Measurements from ENCODE around the gene ZNF496.
"Not testable (repeated sequence)": the region's sequence is repeated elsewhere in the genome, so short reads cannot be mapped to it uniquely, and the experiment has no call there.

The ZNF496 gene

GRCh38 chr1:247331525-247332214, at the start of gene ZNF496:
TSS of gene ZNF496 (minus strand) at chr1:247331867. CDS start at chr1:247329578, 2,289 bp downstream.
- no peak for TF ChIP-seq Cebpa-rat (IDR thresholded peaks at IDR 0.05)
- Histone ChIP-seq H3K36me3 (peaks cover 39% of the 10 kb centered on the region), H4K20me1 (peaks cover 41% of the 10 kb centered on the region), H3K27me3 (no peaks in the 10 kb centered on the region), H3K4me2 (peak within 1 kb of the TSS; percentile 96), H3K27ac (peak within 1 kb of the TSS; percentile 98), H3K4me1 (peaks cover 60% of the 10 kb centered on the region), H3K9ac (peak within 1 kb of the TSS; percentile 99), H3K9me3 (no peaks in the 10 kb centered on the region), H3K4me3 (peak within 1 kb of the TSS; percentile 99)

DNA sequence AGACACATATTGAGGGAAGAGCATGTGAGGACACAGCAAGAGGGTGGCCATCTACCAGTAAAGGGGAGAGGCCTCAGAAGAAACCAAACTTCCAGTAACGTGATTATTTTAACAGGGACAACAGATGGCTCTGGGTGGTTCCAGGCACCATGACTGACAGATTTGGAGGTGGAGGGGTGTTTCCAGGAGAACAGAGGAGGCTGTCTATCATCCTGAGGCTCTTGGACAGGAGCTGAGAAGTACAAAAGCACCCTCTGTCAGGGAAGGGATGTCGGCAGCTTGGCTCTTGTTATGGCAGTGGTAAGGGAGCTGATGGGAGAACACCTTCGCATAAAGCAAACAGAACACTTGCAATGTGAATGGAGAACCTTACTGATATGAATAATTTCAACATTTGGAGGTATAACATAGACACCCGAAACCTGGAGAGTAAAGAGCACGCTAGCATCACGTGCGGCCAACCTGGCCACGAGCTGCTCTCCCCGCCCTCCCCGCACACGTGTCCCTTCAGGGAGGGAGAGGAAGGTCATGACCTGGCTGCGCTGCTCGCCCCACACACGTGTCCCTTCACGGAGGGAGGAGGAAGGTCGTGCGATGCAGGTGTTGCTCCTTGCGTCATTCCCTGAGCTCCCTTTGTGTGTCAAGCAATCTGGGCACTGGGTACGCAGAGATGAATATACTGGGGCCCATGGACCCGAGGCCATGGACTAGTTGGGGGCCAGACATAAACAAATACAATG, 46.8 kb upstream of the ZNF496 start:
- H3K9me3 ChIP-seq = no peaks in the 10 kb centered on the region
- no peak overlapping the region for H3K27ac ChIP-seq
- H4K20me1 ChIP-seq = no peaks in the 10 kb centered on the region
- H3K4me2 ChIP-seq = no peak overlapping the region
- no peaks in the 10 kb centered on the region for H3K27me3 ChIP-seq
- no peak overlapping the region for H3K9ac ChIP-seq
- no peak overlapping the region for H3K4me3 ChIP-seq
- no peak for TF ChIP-seq Cebpa-rat (IDR thresholded peaks at IDR 0.05)
- H3K36me3 ChIP-seq = no peaks in the 10 kb centered on the region
- no peaks in the 10 kb centered on the region for H3K4me1 ChIP-seq

GRCh38 chr1:247377656-247378055, 46.0 kb upstream of the ZNF496 start:
- H3K9ac ChIP-seq, H4K20me1 ChIP-seq, H3K4me1 ChIP-seq, H3K36me3 ChIP-seq, H3K4me2 ChIP-seq, H3K9me3 ChIP-seq, H3K4me3 ChIP-seq, H3K27me3 ChIP-seq, H3K27ac ChIP-seq: not testable (repeated sequence)

DNA sequence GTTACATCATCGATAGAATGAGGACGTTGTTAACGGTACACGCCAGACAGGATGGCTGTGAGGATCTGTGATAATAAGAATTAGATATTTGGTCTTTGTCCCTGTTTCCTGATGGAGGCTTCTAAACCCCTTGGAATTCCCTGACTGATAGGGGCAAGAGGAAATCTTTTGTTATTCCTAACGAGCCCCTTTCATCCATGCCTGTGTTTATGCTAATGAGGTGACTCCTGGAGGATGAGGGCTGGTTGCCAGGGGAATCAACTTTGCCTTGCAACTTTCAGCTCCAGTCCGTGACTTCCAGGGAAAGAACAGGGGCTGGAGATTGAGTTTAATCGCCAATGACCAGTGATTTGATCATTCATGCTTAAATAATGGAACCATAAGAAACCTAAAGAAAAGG, 45.0 kb upstream of the ZNF496 start:
- H3K4me1 ChIP-seq = peaks cover 4% of the 10 kb centered on the region; the same call in 1 of the 2 replicates
- H3K9me3 ChIP-seq = no peaks in the 10 kb centered on the region
- H3K4me2 ChIP-seq = no peak overlapping the region
- no peaks in the 10 kb centered on the region for H3K36me3 ChIP-seq
- H3K27me3 ChIP-seq = no peaks in the 10 kb centered on the region
- no peak for TF ChIP-seq Cebpa-rat (IDR thresholded peaks at IDR 0.05)
- no peak overlapping the region for H3K9ac ChIP-seq
- no peak overlapping the region for H3K27ac ChIP-seq
- no peaks in the 10 kb centered on the region for H4K20me1 ChIP-seq
- H3K4me3 ChIP-seq = no peak overlapping the region

- Histone ChIP-seq H3K36me3 (no peaks in the 10 kb centered on the region), H3K4me3 (no peak overlapping the region), H3K27ac (no peak overlapping the region), H4K20me1 (no peaks in the 10 kb centered on the region), H3K4me1 (peaks cover 4% of the 10 kb centered on the region; the same call in 1 of the 2 replicates), H3K9ac (no peak overlapping the region), H3K27me3 (no peaks in the 10 kb centered on the region), H3K9me3 (no peaks in the 10 kb centered on the region), H3K4me2 (no peak overlapping the region)
- no peak for TF ChIP-seq Cebpa-rat (IDR thresholded peaks at IDR 0.05)
These were observed 44.1 kb upstream of the ZNF496 start for GRCh38 chr1:247375747-247376146.

- H3K4me2 ChIP-seq, H4K20me1 ChIP-seq, H3K4me1 ChIP-seq, H3K4me3 ChIP-seq, H3K36me3 ChIP-seq, H3K27me3 ChIP-seq, H3K9me3 ChIP-seq, H3K9ac ChIP-seq, H3K27ac ChIP-seq: not testable (repeated sequence)
These were observed 43.1 kb upstream of the ZNF496 start for GRCh38 chr1:247374651-247375334.

GRCh38 chr1:247373721-247374141, 42.1 kb upstream of the ZNF496 start:
- Histone ChIP-seq H3K9ac (peak overlapping the region; percentile 60; the same call in 1 of the 2 replicates), H3K4me1 (peaks cover 6% of the 10 kb centered on the region; the same call in 1 of the 2 replicates), H3K9me3 (no peaks in the 10 kb centered on the region), H3K36me3 (no peaks in the 10 kb centered on the region), H3K27ac (no peak overlapping the region), H3K4me3 (peak overlapping the region; percentile 57), H3K4me2 (peak overlapping the region; percentile 74), H3K27me3 (no peaks in the 10 kb centered on the region), H4K20me1 (no peaks in the 10 kb centered on the region)
- TF ChIP-seq Cebpa-rat (IDR thresholded peaks at IDR 0.05) = no peak

- no peaks in the 10 kb centered on the region for H4K20me1 ChIP-seq
- H3K4me1 ChIP-seq = peaks cover 22% of the 10 kb centered on the region
- H3K27ac ChIP-seq = no peak overlapping the region
- no peak overlapping the region for H3K4me3 ChIP-seq
- TF ChIP-seq Cebpa-rat (IDR thresholded peaks at IDR 0.05) = no peak
- H3K9ac ChIP-seq = no peak overlapping the region
- no peaks in the 10 kb centered on the region for H3K36me3 ChIP-seq
- no peaks in the 10 kb centered on the region for H3K27me3 ChIP-seq
- no peak overlapping the region for H3K4me2 ChIP-seq
- peaks cover 7% of the 10 kb centered on the region for H3K9me3 ChIP-seq
These were observed 40.2 kb upstream of the ZNF496 start for GRCh38 chr1:247371801-247372259.

DNA sequence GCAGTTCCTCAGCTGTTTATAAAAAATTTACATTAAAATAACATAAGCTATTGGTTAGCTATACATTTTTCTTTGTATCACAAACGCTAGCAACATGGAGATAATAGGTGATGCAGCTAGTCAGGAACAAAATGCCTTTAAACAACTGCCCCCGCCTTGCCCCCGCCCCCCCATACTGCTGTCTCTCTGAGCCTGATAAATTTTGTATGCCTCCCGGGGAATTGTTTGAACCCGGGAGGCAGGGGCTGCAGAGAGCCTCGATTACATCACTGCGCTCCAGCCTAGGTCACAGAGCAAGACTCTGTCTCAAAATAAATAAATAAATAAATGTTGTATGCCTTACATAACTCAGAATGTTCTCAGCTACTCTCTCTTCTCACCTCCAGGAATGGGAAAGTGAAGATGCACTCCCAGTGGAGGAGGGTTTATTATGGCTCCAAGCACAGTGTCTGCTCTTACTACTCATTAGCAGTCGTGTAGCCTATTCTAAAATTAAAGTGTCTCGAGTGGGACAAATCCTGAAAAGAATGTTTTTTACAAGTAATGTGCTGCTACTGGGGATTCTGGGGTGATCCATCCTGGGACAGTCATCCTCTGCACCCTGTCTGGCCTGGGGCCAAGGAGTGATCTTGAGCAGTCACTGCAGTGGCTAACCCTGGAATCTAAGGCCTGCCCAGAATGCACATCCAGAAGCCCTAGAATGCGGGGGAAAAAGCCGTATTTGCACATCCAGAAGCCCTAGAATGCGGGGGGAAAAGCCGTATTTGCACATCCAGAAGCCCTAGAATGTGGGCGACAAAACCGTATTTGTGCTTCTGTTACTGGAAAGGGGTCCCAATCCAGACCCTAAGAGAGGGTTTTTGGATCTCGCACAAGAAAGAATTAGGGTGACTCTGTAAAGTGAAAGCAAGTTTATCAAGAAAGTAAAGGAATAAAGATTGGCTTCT, 39.4 kb upstream of the ZNF496 start:
- no peak overlapping the region for H3K27ac ChIP-seq
- no peak overlapping the region for H3K9ac ChIP-seq
- H3K36me3 ChIP-seq = no peaks in the 10 kb centered on the region
- H3K4me3 ChIP-seq = no peak overlapping the region
- peaks cover 22% of the 10 kb centered on the region for H3K4me1 ChIP-seq
- no peak for TF ChIP-seq Cebpa-rat (IDR thresholded peaks at IDR 0.05)
- H3K27me3 ChIP-seq = no peaks in the 10 kb centered on the region
- no peaks in the 10 kb centered on the region for H4K20me1 ChIP-seq
- no peak overlapping the region for H3K4me2 ChIP-seq
- peaks cover 15% of the 10 kb centered on the region for H3K9me3 ChIP-seq

Measured in BLaER1 (cell line).